ENCODE results near the gene BUD31. TPM values are rescaled to one million over a fixed set of nuclear protein-coding genes. Genes with fewer than 3 reads are reported as not detected.

The BUD31 gene
- total and polyA plus RNA-seq, 10 of the 15 experiments (the other 5 are each of a cell fraction or from before 2014, with no cell fraction given): 74.2 to 317 (median 130) TPM

DNA sequence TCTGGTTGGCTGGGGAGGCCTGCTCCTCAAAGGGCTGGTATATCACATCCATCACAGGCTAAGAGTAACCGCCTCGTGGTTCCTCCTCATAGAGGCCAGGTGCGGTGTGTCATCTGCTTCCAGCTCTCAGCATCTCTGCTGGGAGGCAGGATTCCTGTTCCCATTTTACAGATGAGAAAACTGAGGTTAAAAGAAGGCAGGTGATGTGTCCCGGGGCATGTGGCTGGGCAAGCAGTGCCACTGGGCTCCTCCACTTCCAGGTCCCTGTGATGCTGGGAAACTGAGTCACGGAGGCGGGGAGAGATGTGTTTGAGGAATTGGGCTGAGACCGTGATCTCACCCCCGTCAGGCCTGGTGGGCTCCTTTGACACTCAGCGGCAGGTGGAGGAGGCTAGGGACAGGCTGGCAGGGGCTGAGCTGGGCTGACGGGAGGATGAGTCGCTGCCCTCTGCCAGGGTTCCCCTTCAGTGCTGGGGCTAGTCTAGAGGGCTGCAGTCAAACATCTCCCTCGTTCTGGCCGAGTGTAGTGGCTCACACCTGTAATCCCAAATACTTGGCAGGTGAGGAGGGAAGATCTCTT, 24.9 kb upstream of the BUD31 start:
- Histone ChIP-seq H3K27me3 (replicated peaks in 1 of 2; ENCODE audit: control insufficient read depth in 2 of 2, insufficient read depth in 2 of 2, low read length in 1 of 2) (no peaks in the 10 kb centered on the region), H3K36me3 (ENCODE audit: control insufficient read depth in 2 of 2, insufficient read depth in 2 of 2, low read length in 1 of 2) (peaks cover 8 to 23% of the 10 kb centered on the region in 2 experiments), H3K27ac (ENCODE audit: control insufficient read depth, insufficient read depth) (0 out of 2 replicates have a peak overlapping the region, but pooled peaks have one; percentile 6), H2AFZ (ENCODE audit: control insufficient read depth, low read depth, low read length) (no peak overlapping the region), H3K9ac (ENCODE audit: control insufficient read depth, insufficient read depth, low read length) (no peak overlapping the region), H3K79me2 (ENCODE audit: control insufficient read depth, insufficient read depth, low read length) (peaks cover 50% of the 10 kb centered on the region), H3K9me3 (replicated peaks; ENCODE audit: control insufficient read depth, insufficient read depth, low read length) (no peaks in the 10 kb centered on the region), H4K20me1 (ENCODE audit: control insufficient read depth, insufficient read depth) (no peaks in the 10 kb centered on the region), H3K4me1 (ENCODE audit: control insufficient read depth, insufficient read depth, low read length) (peaks cover 28% of the 10 kb centered on the region), H3K4me3 (no peak overlapping the region), H3K4me2 (ENCODE audit: control insufficient read depth, insufficient read depth) (no peak overlapping the region)
- no peak for ATAC-seq
- ChIA-PET POLR2A (no interaction called here), RAD21 (ENCODE audit: unreplicated experiment) (no interaction called here), SMC1A (ENCODE audit: uncharacterized antibody, unreplicated experiment) (no interaction called here), CTCF (no interaction called here)
- FAIRE-seq: no peak
- intact Hi-C loops (cut with micrococcal nuclease; ENCODE audit: unreplicated experiment) (no loop called here), in situ Hi-C loops (cut with MboI) (no loop called here)
- WGBS (ENCODE audit: insufficient coverage, insufficient replicate concordance, low lambda C conversion rate, missing lambda C conversion rate): 87% methylated on average over 13 of the region's 13 CpGs
- DNase-seq (ENCODE audit: low read depth, low spot score): no peak
- TF ChIP-seq POLR2A (IDR thresholded peaks at IDR 0.05; ENCODE audit: low read depth, low read length): peak; percentile 39; the same call in 1 of the 2 replicates
- no peak for TF ChIP-seq MYC (IDR thresholded peaks at IDR 0.05; ENCODE audit: insufficient read depth, insufficient read length, insufficient replicate concordance, low read length, severe bottlenecking)
- no TSS peak for BruUV-seq (replicated peaks)

DNA sequence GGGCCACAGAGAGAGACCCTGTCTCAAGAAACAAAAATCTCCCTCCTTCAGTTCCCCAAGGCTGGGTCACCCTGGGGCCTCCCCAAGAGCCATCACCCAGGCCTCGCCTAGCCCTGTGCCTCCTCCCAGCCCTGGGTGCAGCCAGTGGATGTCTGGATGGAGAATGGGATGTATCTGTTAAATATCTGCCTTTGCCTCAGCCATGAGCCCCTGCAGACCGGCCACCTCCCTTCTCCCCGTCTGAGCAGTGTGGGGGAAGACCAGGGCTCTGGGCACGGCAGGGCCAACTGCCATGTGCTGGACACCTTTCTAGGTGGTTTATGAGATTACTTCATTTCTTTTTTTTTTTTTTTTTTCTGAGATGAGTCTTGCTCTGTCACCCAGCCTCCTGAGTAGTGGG, 24.2 kb upstream of the BUD31 start:
- ChIA-PET RAD21 (ENCODE audit: unreplicated experiment) (no interaction called here), CTCF (no interaction called here), SMC1A (ENCODE audit: uncharacterized antibody, unreplicated experiment) (no interaction called here), POLR2A (no interaction called here)
- Histone ChIP-seq H3K4me2 (ENCODE audit: control insufficient read depth, insufficient read depth) (no peak overlapping the region), H3K4me3 (no peak overlapping the region), H4K20me1 (ENCODE audit: control insufficient read depth, insufficient read depth) (no peaks in the 10 kb centered on the region), H3K79me2 (ENCODE audit: control insufficient read depth, insufficient read depth, low read length) (peaks cover 45% of the 10 kb centered on the region), H3K27me3 (replicated peaks in 1 of 2; ENCODE audit: control insufficient read depth in 2 of 2, insufficient read depth in 2 of 2, low read length in 1 of 2) (no peaks in the 10 kb centered on the region), H3K9ac (ENCODE audit: control insufficient read depth, insufficient read depth, low read length) (no peak overlapping the region), H3K36me3 (ENCODE audit: control insufficient read depth in 2 of 2, insufficient read depth in 2 of 2, low read length in 1 of 2) (peaks cover 10 to 25% of the 10 kb centered on the region in 2 experiments), H3K4me1 (ENCODE audit: control insufficient read depth, insufficient read depth, low read length) (peaks cover 22% of the 10 kb centered on the region), H2AFZ (ENCODE audit: control insufficient read depth, low read depth, low read length) (no peak overlapping the region), H3K27ac (ENCODE audit: control insufficient read depth, insufficient read depth) (0 out of 2 replicates have a peak overlapping the region, but pooled peaks have one; percentile 6), H3K9me3 (replicated peaks; ENCODE audit: control insufficient read depth, insufficient read depth, low read length) (no peaks in the 10 kb centered on the region)
- in situ Hi-C loops (cut with MboI) (no loop called here), intact Hi-C loops (cut with micrococcal nuclease; ENCODE audit: unreplicated experiment) (no loop called here)
- DNase-seq (ENCODE audit: low read depth, low spot score): no peak
- TF ChIP-seq MXI1 (IDR thresholded peaks at IDR 0.05; ENCODE audit: low read depth, low read length) (no peak), ZNF384 (IDR thresholded peaks at IDR 0.05; ENCODE audit: borderline replicate concordance, low read depth, low read length) (no peak), ZNF274 (IDR thresholded peaks at IDR 0.05; ENCODE audit: insufficient read depth, insufficient read length) (no peak), HDAC6 (IDR thresholded peaks at IDR 0.05; ENCODE audit: unreplicated experiment) (no peak), ZSCAN29 (IDR thresholded peaks at IDR 0.05) (no peak), FOS (IDR thresholded peaks at IDR 0.05; ENCODE audit: borderline replicate concordance, extremely low read depth, insufficient read length) (no peak), KDM1A (IDR thresholded peaks at IDR 0.05; ENCODE audit: borderline replicate concordance) (no peak), CREB1 (IDR thresholded peaks at IDR 0.05; ENCODE audit: low read depth) (no peak), SPI1 (IDR thresholded peaks at IDR 0.05; ENCODE audit: borderline replicate concordance, insufficient read depth, low read depth, low read length) (no peak), SIN3A (IDR thresholded peaks at IDR 0.05; ENCODE audit: low read depth, low read length) (no peak), POLR2AphosphoS5 (IDR thresholded peaks at IDR 0.05; ENCODE audit: low read length) (no peak), CHD1 (IDR thresholded peaks at IDR 0.05; ENCODE audit: low read depth, low read length) (no peak), CBX3 (IDR thresholded peaks at IDR 0.05; ENCODE audit: borderline replicate concordance, low read depth) (no peak), TARDBP (IDR thresholded peaks at IDR 0.05; ENCODE audit: borderline replicate concordance) (no peak)
- TF ChIP-seq, protein P1, sequence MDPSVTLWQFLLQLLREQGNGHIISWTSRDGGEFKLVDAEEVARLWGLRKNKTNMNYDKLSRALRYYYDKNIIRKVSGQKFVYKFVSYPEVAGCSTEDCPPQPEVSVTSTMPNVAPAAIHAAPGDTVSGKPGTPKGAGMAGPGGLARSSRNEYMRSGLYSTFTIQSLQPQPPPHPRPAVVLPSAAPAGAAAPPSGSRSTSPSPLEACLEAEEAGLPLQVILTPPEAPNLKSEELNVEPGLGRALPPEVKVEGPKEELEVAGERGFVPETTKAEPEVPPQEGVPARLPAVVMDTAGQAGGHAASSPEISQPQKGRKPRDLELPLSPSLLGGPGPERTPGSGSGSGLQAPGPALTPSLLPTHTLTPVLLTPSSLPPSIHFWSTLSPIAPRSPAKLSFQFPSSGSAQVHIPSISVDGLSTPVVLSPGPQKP (IDR thresholded peaks at IDR 0.05; ENCODE audit: low read depth, low read length): no peak
- BruUV-seq (replicated peaks): no TSS peak
- 89% methylated on average over 4 of the region's 4 CpGs for WGBS (ENCODE audit: insufficient coverage, insufficient replicate concordance, low lambda C conversion rate, missing lambda C conversion rate)
- no peak for ATAC-seq
- FAIRE-seq: no peak
